Activated B cell treated with CpG ODN at 0.5 μM for 24 hours (primary cell): ENCODE results near the gene INSIG1. TPM values are rescaled to one million over a fixed set of nuclear protein-coding genes. Genes with fewer than 3 reads are reported as not detected.

ENCODE experiments used
- ATAC-seq: fragments of 200-7000 bp; cut with Tn5 transposase; one replicate; pipeline ENCODE4 v1.10.0; 2021; ENCODE audit warnings: low read depth, mild to moderate bottlenecking, moderate library complexity
- CTCF ChIA-PET: fragments of 350-600 bp; sonication (Branson Sonifier 250); formaldehyde crosslinking; loops from one replicate; lab custom pipeline; 2021; ENCODE audit warnings: antibody characterized with exemption; lab: Charles Lee
- POLR2A ChIA-PET: fragments of 350-600 bp; sonication (Branson Sonifier 250); formaldehyde crosslinking; loops from one replicate; lab custom pipeline; 2021; ENCODE audit warnings: antibody characterized with exemption; lab: Charles Lee
- DNase-seq: peaks from one replicate; pipeline ENCODE4 v3.0.0; 2022
- H3K27ac Mint-ChIP-seq: one replicate; pipeline ENCODE4 v1.8.0; 2020; ENCODE audit warnings: mixed read lengths
- H3K27me3 Mint-ChIP-seq: one replicate; pipeline ENCODE4 v1.8.0; 2021; ENCODE audit warnings: mixed read lengths
- H3K36me3 Mint-ChIP-seq: one replicate; pipeline ENCODE4 v1.8.0; 2021; ENCODE audit warnings: low read depth, mixed read lengths
- H3K4me1 Mint-ChIP-seq: one replicate; pipeline ENCODE4 v1.8.0; 2021; ENCODE audit warnings: mixed read lengths
- H3K4me3 Mint-ChIP-seq: one replicate; pipeline ENCODE4 v1.8.0; 2020; ENCODE audit warnings: mild to moderate bottlenecking, mixed read lengths
- H3K9me3 Mint-ChIP-seq: one replicate; pipeline ENCODE4 v1.8.0; 2020; ENCODE audit warnings: mixed read lengths
- CTCF ChIP-seq: fragments of 200-600 bp; IDR thresholded peaks from one replicate; pipeline ENCODE4 v1.8.0; 2022; ENCODE audit warnings: antibody characterized with exemption, mild to moderate bottlenecking
- intact Hi-C: fragments of 100-400 bp; cut with micrococcal nuclease; formaldehyde crosslinking; loops from one replicate; pipeline ENCODE4 v1.15.1; 2024
- total RNA-seq: library from RNA; stranded (reverse); gene quantifications from 2 replicates; pipeline ENCODE4 v1.2.3, GENCODE V29; 2022

Gene INSIG1
- 76.0 and 79.6 TPM in 2 replicates for total RNA-seq

GRCh38 chr7:155297517-155298287 lies at the start of gene INSIG1:
Gene INSIG1, plus strand, starts transcription at chr7:155297878. Its CDS starts 408 bp downstream, at chr7:155298286.
- intact Hi-C loops: loop anchor here (1.0 to 10.0 kb wide), 10 partner anchors 47 to 1841 kb away; partner anchors contain the start of genes PAXIP1, RBM33, RNF32 and UBE3C
- H3K9me3 Mint-ChIP-seq: no peaks in the 10 kb centered on the region
- DNase-seq (peak; percentile 99), ATAC-seq (peak; percentile 63)
- H3K36me3 Mint-ChIP-seq: peaks cover 37% of the 10 kb centered on the region
- TF ChIP-seq CTCF: no peak
- peak within 1 kb of the TSS; percentile 94 for H3K4me3 Mint-ChIP-seq
- H3K4me1 Mint-ChIP-seq: peaks cover 42% of the 10 kb centered on the region
- H3K27ac Mint-ChIP-seq: peak within 1 kb of the TSS; percentile 94
- POLR2A ChIA-PET: interaction anchor here (0.8 to 4.8 kb wide), 15 partner anchors 9 to 1595 kb away, joined by 4 to 176 read pairs (median 6); partner anchors contain the start of genes LMBR1 and PAXIP1
- CTCF ChIA-PET: interaction anchor here (0.7 to 1.2 kb wide), 4 partner anchors 48 to 371 kb away, joined by 3 read pairs; no protein-coding TSS in a partner anchor
- H3K27me3 Mint-ChIP-seq: peaks cover 2% of the 10 kb centered on the region

- no peak for TF ChIP-seq CTCF
- H3K4me3 Mint-ChIP-seq: no peak overlapping the region
- peaks cover 6% of the 10 kb centered on the region for H3K27me3 Mint-ChIP-seq
- DNase-seq: no peak
- ATAC-seq: no peak
- no peaks in the 10 kb centered on the region for H3K4me1 Mint-ChIP-seq
- no peak overlapping the region for H3K27ac Mint-ChIP-seq
- no peaks in the 10 kb centered on the region for H3K9me3 Mint-ChIP-seq
- intact Hi-C loops: no loop called here
- ChIA-PET POLR2A (no interaction called here), CTCF (no interaction called here)
- no peaks in the 10 kb centered on the region for H3K36me3 Mint-ChIP-seq
Observed at GRCh38 chr7:155248366-155248756, 49.3 kb upstream of the INSIG1 start.

GRCh38 chr7:155251831-155252230 lies 45.8 kb upstream of the INSIG1 start:
- H3K27ac Mint-ChIP-seq: no peak overlapping the region
- no peaks in the 10 kb centered on the region for H3K9me3 Mint-ChIP-seq
- no peak for DNase-seq
- peaks cover 5% of the 10 kb centered on the region for H3K27me3 Mint-ChIP-seq
- no peak overlapping the region for H3K4me3 Mint-ChIP-seq
- no peaks in the 10 kb centered on the region for H3K4me1 Mint-ChIP-seq
- intact Hi-C loops: no loop called here
- CTCF ChIA-PET: interaction anchor here (0.7 kb wide), 1 partner anchor 61 kb away, joined by 3 read pairs; no protein-coding TSS in a partner anchor
- ATAC-seq: no peak
- H3K36me3 Mint-ChIP-seq: no peaks in the 10 kb centered on the region
- TF ChIP-seq CTCF: no peak
- POLR2A ChIA-PET: interaction anchor here (0.6 kb wide), 1 partner anchor 214 kb away, joined by 3 read pairs; no protein-coding TSS in a partner anchor

- H3K27me3 Mint-ChIP-seq: peaks cover 5% of the 10 kb centered on the region
- CTCF ChIA-PET: interaction anchor here (0.7 kb wide), 1 partner anchor 62 kb away, joined by 3 read pairs; no protein-coding TSS in a partner anchor
- no peaks in the 10 kb centered on the region for H3K36me3 Mint-ChIP-seq
- POLR2A ChIA-PET: no interaction called here
- ATAC-seq (no peak), DNase-seq (no peak)
- no peak for TF ChIP-seq CTCF
- no peaks in the 10 kb centered on the region for H3K9me3 Mint-ChIP-seq
- H3K4me1 Mint-ChIP-seq: no peaks in the 10 kb centered on the region
- intact Hi-C loops: no loop called here
- H3K27ac Mint-ChIP-seq: no peak overlapping the region
- no peak overlapping the region for H3K4me3 Mint-ChIP-seq
Observed at GRCh38 chr7:155252444-155252887, 45.2 kb upstream of the INSIG1 start.

- CTCF ChIA-PET: no interaction called here
- intact Hi-C loops: no loop called here
- DNase-seq (no peak), ATAC-seq (no peak)
- H3K4me1 Mint-ChIP-seq: no peaks in the 10 kb centered on the region
- H3K9me3 Mint-ChIP-seq: no peaks in the 10 kb centered on the region
- no peaks in the 10 kb centered on the region for H3K36me3 Mint-ChIP-seq
- no peak overlapping the region for H3K4me3 Mint-ChIP-seq
- TF ChIP-seq CTCF: no peak
- H3K27ac Mint-ChIP-seq: no peak overlapping the region
- POLR2A ChIA-PET: no interaction called here
- peaks cover 5% of the 10 kb centered on the region for H3K27me3 Mint-ChIP-seq
Observed at GRCh38 chr7:155252892-155253501, 44.7 kb upstream of the INSIG1 start.
